ENCODE measurements around the gene GPR132.

- no peak for TF ChIP-seq FOXP4 (CRISPR knock-in tag; IDR thresholded peaks at IDR 0.05)
- TF ChIP-seq CAMTA2 (CRISPR knock-in tag; IDR thresholded peaks at IDR 0.05; ENCODE audit: borderline replicate concordance), result no peak
- TF ChIP-seq EEA1 (CRISPR knock-in tag; IDR thresholded peaks at IDR 0.05; ENCODE audit: borderline replicate concordance), result no peak
- TF ChIP-seq ATRX (CRISPR knock-in tag; IDR thresholded peaks at IDR 0.05; ENCODE audit: borderline replicate concordance), result no peak
- no peak for TF ChIP-seq ZNF263 (CRISPR knock-in tag; IDR thresholded peaks at IDR 0.05)
- TF ChIP-seq ATF1 (CRISPR knock-in tag; IDR thresholded peaks at IDR 0.05), result no peak
- no peak for TF ChIP-seq ZBTB38 (CRISPR knock-in tag; IDR thresholded peaks at IDR 0.05)
- no peak for TF ChIP-seq ATF3 (CRISPR knock-in tag; IDR thresholded peaks at IDR 0.05)
These were observed 37.2 kb upstream of the GPR132 start for GRCh38 chr14:105102361-105102870.

Measured in HepG2 (cell line).